Transverse colon (tissue), 4 donors: Measurements from ENCODE around the gene GRAP2. TPM values are rescaled to one million over a fixed set of nuclear protein-coding genes. Genes with fewer than 3 reads are reported as not detected.

ENCODE experiments used
- DNase-seq: peaks from one replicate; pipeline ENCODE4 v3.0.0-alpha.2; 2019
- H3K27ac ChIP-seq, 4 donors: fragments of 200-600 bp; sonication (generic); 2 replicates each; pipeline ENCODE4 v1.5.1; 2016 to 2018; ENCODE audit warnings: inconsistent platforms in 4 of 4
- H3K27me3 ChIP-seq: fragments of 200-600 bp; sonication (generic); 2 replicates; pipeline ENCODE4 v1.5.1; 2017; ENCODE audit warnings: inconsistent platforms
- H3K36me3 ChIP-seq, 4 donors: fragments of 200-600 bp; sonication (generic); 2 replicates each; pipeline ENCODE4 v1.5.1; 2017 to 2019; ENCODE audit warnings: inconsistent platforms in 4 of 4
- H3K4me1 ChIP-seq, 4 donors: fragments of 200-600 bp; sonication (generic); 2 replicates each; pipeline ENCODE4 v1.5.1; 2017 to 2020; ENCODE audit warnings: inconsistent platforms in 4 of 4
- H3K4me3 ChIP-seq, 4 donors: fragments of 200-600 bp; sonication (generic); 1 replicate in 1 of 4; 2 replicates in 3 of 4; pipeline versions ENCODE4 v1.5.1 to v1.6.1; 2017 to 2019; ENCODE audit warnings: inconsistent platforms in 4 of 4
- H3K9me3 ChIP-seq, 2 donors: fragments of 200-600 bp; sonication (generic); 2 replicates each; pipeline ENCODE4 v1.5.1; 2017 to 2019; ENCODE audit warnings: inconsistent platforms in 2 of 2
- CTCF ChIP-seq, 5 experiments: fragments of 200-600 bp in 3 of 5; fragments of 450-650 bp in 2 of 5; sonication (generic) in 3 of 5; IDR thresholded peaks; 1 replicate in 2 of 5; 2 replicates in 3 of 5; pipeline ENCODE4 v1.5.1; 2016 to 2017; ENCODE audit warnings: antibody characterized with exemption in 5 of 5, inconsistent platforms in 3 of 5, mild to moderate bottlenecking in 2 of 5, moderate library complexity in 1 of 5
- EP300 ChIP-seq: sonication (generic); formaldehyde crosslinking; IDR thresholded peaks from one replicate; pipeline ENCODE4 v1.6.1; 2017; ENCODE audit warnings: antibody characterized with exemption, low read depth
- POLR2A ChIP-seq: fragments of 450-650 bp; IDR thresholded peaks from one replicate; pipeline ENCODE4 v1.6.1; 2016; ENCODE audit warnings: antibody characterized with exemption, mild to moderate bottlenecking, moderate library complexity
- POLR2AphosphoS5 ChIP-seq, 3 donors: sonication (generic); formaldehyde crosslinking; IDR thresholded peaks; one replicate each; pipeline ENCODE4 v1.6.1; 2016; ENCODE audit warnings: antibody characterized with exemption in 3 of 3
- WGBS, 2 donors: methylation state at CpG; one replicate each; pipeline ENCODE4 v1.1.5; 2018; ENCODE audit warnings: low coverage in 1 of 2; 5-methylcytosine and 5-hydroxymethylcytosine counted together
- in situ Hi-C, 4 donors: fragments of 200-750 bp; cut with MboI; loops; one replicate each; pipeline versions ENCODE4 v1.15.0 to v1.15.1; 2017; ENCODE audit warnings: low sequenced_read_pairs in 3 of 4, low pct_ligation_motif_present in 1 of 4, low pct_unique_long_range_greater_than_20kb in 1 of 4
- intact Hi-C: fragments of 100-400 bp; cut with DNase I; formaldehyde crosslinking; loops from one replicate; pipeline ENCODE4 v1.15.1; 2023; ENCODE audit warnings: low total_unique reads
- total RNA-seq, 4 donors: library from RNA; depleted of rRNA; stranded (reverse); fragments of >200 nt; gene quantifications; one replicate each; pipeline ENCODE4 v1.1.0, GENCODE V29; 2016

GRAP2 gene
- total RNA-seq, 4 donors from 2014 or later = 0.60 to 28.4 (median 4.9) TPM

DNA sequence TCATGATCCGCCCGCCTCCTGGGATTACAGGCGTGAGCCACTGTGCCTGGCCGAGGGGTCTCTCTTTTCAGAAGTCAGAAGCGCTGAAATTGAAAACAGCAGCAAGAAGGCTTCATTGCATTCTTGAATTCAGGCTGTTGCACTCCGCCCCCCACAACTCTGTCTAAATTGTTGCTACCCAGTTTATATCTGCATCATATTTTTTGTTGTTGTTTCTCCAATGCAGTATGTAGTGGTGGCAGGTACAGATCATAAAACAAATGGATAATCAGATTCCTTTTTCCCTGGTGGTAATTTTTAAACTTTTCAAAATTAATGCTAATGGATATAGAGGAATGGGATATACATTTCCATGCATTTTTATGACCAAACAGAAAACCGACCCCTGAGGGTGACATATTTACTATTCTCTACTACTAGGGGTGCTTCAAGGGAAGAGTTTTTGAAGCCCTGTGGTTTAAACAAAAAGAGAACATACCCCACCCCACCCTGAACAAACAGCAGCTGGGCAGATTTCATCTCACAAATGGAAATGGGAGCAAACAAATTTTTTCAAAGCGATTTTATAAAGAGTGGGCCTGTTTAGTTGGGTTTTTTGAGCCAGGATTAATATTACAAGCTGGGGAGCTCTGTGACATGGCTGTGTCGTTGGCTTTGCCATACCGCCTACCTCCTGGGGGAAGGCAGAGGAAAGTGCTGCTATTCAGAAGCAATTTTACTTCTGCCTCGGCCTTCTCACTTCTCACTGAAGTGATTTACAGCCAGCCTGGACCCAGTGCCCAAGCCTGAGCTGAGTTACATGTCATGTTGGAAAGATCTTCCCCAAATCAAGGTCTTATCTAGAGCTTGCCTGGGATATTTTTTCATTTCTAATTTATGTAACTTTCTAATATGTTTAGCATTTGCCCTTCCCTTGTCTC, 43.3 kb downstream of the GRAP2 start:
- Histone ChIP-seq H3K4me3 (no peak overlapping the region), H3K4me1 (no peaks in the 10 kb centered on the region), H3K36me3 (no peaks in the 10 kb centered on the region), H3K9me3 (no peaks in the 10 kb centered on the region), H3K27ac (no peak overlapping the region), H3K27me3 (no peaks in the 10 kb centered on the region)
- no peak for DNase-seq
- TF ChIP-seq EP300 = no peak
- no peak for TF ChIP-seq POLR2AphosphoS5 (IDR thresholded peaks at IDR 0.05)
- TF ChIP-seq POLR2A = no peak
- no peak for TF ChIP-seq CTCF (IDR thresholded peaks at IDR 0.05)
- in situ Hi-C loops = no loop called here
- 77 to 81% methylated on average over 9 to 11 of the region's 11 CpGs for WGBS, 2 donors
- intact Hi-C loops = no loop called here

GRCh38 chr22:39946126-39946502, 45.2 kb downstream of the GRAP2 start:
- Histone ChIP-seq H3K4me3 (no peak overlapping the region), H3K27ac (no peak overlapping the region), H3K36me3 (no peaks in the 10 kb centered on the region), H3K9me3 (no peaks in the 10 kb centered on the region), H3K4me1 (no peaks in the 10 kb centered on the region), H3K27me3 (no peaks in the 10 kb centered on the region)
- WGBS, 2 donors = 96 to 100% methylated on average over 2 to 4 of the region's 4 CpGs
- DNase-seq = no peak
- intact Hi-C loops (no loop called here), in situ Hi-C loops (no loop called here)
- TF ChIP-seq POLR2A (no peak), CTCF (IDR thresholded peaks at IDR 0.05) (no peak), EP300 (no peak), POLR2AphosphoS5 (IDR thresholded peaks at IDR 0.05) (no peak)

DNA sequence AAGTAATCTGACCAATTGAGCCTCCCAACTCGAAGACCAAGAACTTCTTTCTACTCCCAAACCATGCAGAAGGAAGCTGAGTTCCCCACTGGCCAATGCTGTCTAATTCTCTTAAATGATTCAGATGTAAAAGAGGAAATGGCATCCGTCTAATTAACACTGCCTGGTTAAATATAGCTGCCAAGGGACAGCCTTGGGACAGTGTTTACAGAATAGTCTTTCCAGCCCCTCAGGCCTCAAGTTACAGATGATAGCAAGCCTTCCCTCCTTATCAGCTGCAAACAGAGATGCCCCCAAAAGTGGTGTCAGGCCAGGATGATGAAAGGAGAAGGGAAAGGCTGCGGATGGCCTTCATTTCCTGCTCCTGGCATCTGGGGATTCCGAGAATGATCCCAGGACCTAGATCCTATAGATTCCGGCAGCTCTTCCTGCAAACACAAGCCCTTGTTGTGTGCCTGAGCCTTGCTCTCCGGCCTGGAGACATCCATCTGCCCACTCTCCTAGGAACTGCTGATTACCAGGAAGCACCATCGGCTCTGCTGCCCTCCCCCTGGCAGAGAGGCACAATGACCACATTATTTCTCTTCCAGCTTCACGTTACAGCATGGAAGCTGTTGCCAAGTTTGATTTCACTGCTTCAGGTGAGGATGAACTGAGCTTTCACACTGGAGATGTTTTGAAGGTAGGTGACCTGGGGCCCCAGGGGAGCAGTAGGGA, 45.8 kb downstream of the GRAP2 start:
- Histone ChIP-seq H3K4me1 (no peaks in the 10 kb centered on the region), H3K4me3 (no peak overlapping the region), H3K27me3 (no peaks in the 10 kb centered on the region), H3K36me3 (no peaks in the 10 kb centered on the region), H3K9me3 (no peaks in the 10 kb centered on the region), H3K27ac (no peak overlapping the region)
- no peak for TF ChIP-seq POLR2AphosphoS5 (IDR thresholded peaks at IDR 0.05)
- TF ChIP-seq POLR2A = no peak
- no peak for TF ChIP-seq EP300
- no peak for TF ChIP-seq CTCF (IDR thresholded peaks at IDR 0.05)
- in situ Hi-C loops (no loop called here), intact Hi-C loops (no loop called here)
- 39 to 83% methylated on average over 1 to 8 of the region's 8 CpGs for WGBS, 2 donors
- no peak for DNase-seq
